ENCODE data around the gene AFAP1.

DNA sequence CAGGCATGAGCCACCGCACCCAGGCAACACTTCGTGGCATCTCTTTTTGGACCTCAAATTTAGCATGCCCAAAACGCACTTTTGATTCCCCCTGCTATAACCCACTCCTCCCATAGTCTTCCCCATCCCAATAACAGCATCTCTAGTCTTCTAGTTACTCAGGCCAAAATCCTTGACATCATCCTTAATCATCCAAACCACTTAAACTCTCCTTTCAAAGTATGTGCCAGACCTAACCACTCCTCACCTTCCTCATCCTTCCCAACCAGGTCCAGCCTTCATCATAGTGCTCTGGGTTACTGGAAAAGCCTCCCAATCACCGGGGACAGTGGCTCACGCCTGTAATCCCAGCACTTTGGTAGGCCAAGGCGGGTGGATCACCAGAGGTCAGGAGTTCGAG is 41.9 kb downstream of the AFAP1 start:
- TF ChIP-seq ZNF274 (IDR thresholded peaks at IDR 0.05; ENCODE audit: low read depth, low read length) (no peak), SUZ12 (IDR thresholded peaks at IDR 0.05; ENCODE audit: extremely low read depth, insufficient read depth, insufficient read length) (no peak), YY1 (IDR thresholded peaks at IDR 0.05; ENCODE audit: insufficient read depth, insufficient read length) (no peak)
